K562 (cell line): ENCODE data around the gene KLHDC10. TPM values are rescaled to one million over a fixed set of nuclear protein-coding genes. Genes with fewer than 3 reads are reported as not detected.

Experiments used
- ARID4B ChIP-seq: sonication (generic); formaldehyde crosslinking; IDR thresholded peaks from 2 replicates; pipeline ENCODE4 v1.8.0; 2022; ENCODE audit warnings: mild to moderate bottlenecking, missing genetic modification reagents
- ATF2 ChIP-seq: sonication (generic); formaldehyde crosslinking; IDR thresholded peaks from 2 replicates; pipeline ENCODE4 v1.8.1; 2022; ENCODE audit warnings: missing genetic modification reagents
- CEBPZ ChIP-seq: fragments of 150-350 bp; IDR thresholded peaks from 2 replicates; pipeline ENCODE4 v1.6.1; 2014; ENCODE audit warnings: low read depth, mild to moderate bottlenecking, low read length, borderline replicate concordance
- CHD1 ChIP-seq: fragments of 200-600 bp; sonication (generic); IDR thresholded peaks from one replicate; pipeline ENCODE4 v1.6.1; 2012; ENCODE audit warnings: mild to moderate bottlenecking, moderate library complexity, low read length, inconsistent platforms
- ELK1 ChIP-seq: sonication (generic); formaldehyde crosslinking; IDR thresholded peaks from 2 replicates; pipeline ENCODE4 v1.8.1; 2022; ENCODE audit warnings: missing genetic modification reagents
- IFI16 ChIP-seq: fragments of 250-450 bp; sonication (Bioruptor Pico); IDR thresholded peaks from 2 replicates; pipeline ENCODE4 v2.1.2; 2022; ENCODE audit warnings: mild to moderate bottlenecking, inconsistent platforms
- MNT ChIP-seq, 2 experiments: fragments of 450-650 bp; conservative IDR thresholded peaks; 2 replicates each; pipeline ENCODE4 v1.6.1; 2017; ENCODE audit warnings: mild to moderate bottlenecking in 2 of 2, moderate library complexity in 2 of 2
- RBFOX2 ChIP-seq: fragments of 200-400 bp; formaldehyde crosslinking; IDR thresholded peaks from 2 replicates; pipeline ENCODE4 v1.6.1; 2017; ENCODE audit warnings: low read depth, mild to moderate bottlenecking, low read length, moderate library complexity
- SMAD2 ChIP-seq: fragments of 150-350 bp; IDR thresholded peaks from 2 replicates; pipeline ENCODE4 v1.6.1; 2014; ENCODE audit warnings: low read depth, mild to moderate bottlenecking, low read length
- TAL1 ChIP-seq: fragments of 450-650 bp; IDR thresholded peaks from 2 replicates; pipeline ENCODE4 v1.6.1; 2016; ENCODE audit warnings: mild to moderate bottlenecking
- TBP ChIP-seq: optimal IDR thresholded peaks from 2 replicates; pipeline ENCODE3; 2011; ENCODE audit warnings: low read depth, low read length, improper control_type of control experiment
- TEAD2 ChIP-seq: fragments of 450-650 bp; IDR thresholded peaks from 2 replicates; pipeline ENCODE4 v1.6.1; 2016; ENCODE audit warnings: missing genetic modification characterization, control low read depth, missing compliant biosample characterization
- XRCC5 ChIP-seq: fragments of 200-400 bp; formaldehyde crosslinking; IDR thresholded peaks from 2 replicates; pipeline ENCODE4 v1.6.1; 2017; ENCODE audit warnings: low read depth, mild to moderate bottlenecking, low read length
- ZNF431 ChIP-seq: sonication (generic); formaldehyde crosslinking; IDR thresholded peaks from 2 replicates; pipeline ENCODE4 v1.8.0; 2022; ENCODE audit warnings: mild to moderate bottlenecking, missing genetic modification reagents
- ZSCAN32 ChIP-seq: fragments of 450-650 bp; formaldehyde crosslinking; IDR thresholded peaks from 2 replicates; pipeline ENCODE4 v1.4.0; 2020; ENCODE audit warnings: mild to moderate bottlenecking, moderate library complexity
- polyA plus RNA-seq, 8 experiments: library from polyadenylated mRNA; depleted of rRNA in 4 of 8; stranded (reverse) in 5 of 8; unstranded in 3 of 8; fragments of >200 nt; fragmentation: Nextera tagmentation in 2 of 8; fragmentation: Illumina TruSeq in 1 of 8; extraction: Ambion mirVana in 2 of 8; extraction: Trizol in 1 of 8; gene quantifications; 2 replicates each; pipeline versions ENCODE4 v1.2.1 to v1.2.3, GENCODE V29; 2011 to 2014; ENCODE audit warnings: inconsistent platforms in 1 of 8, missing spikeins in 1 of 8
- total RNA-seq, 7 experiments: library from RNA; depleted of rRNA in 6 of 7; stranded (reverse); fragments of >200 nt in 6 of 7; fragmentation: Illumina TruSeq in 2 of 7; extraction: Trizol in 2 of 7; gene quantifications; 2 replicates each; pipeline versions ENCODE4 v1.2.1 to v1.2.3, GENCODE V29; 2011 to 2021; ENCODE audit warnings: low replicate concordance in 1 of 7

KLHDC10 gene
- total and polyA plus RNA-seq, 9 of the 15 experiments (the other 6 are each of a cell fraction or from before 2014, with no cell fraction given) = 9.8 to 80.5 (median 31.4) TPM

GRCh38 chr7:130069978-130070860, at the start of gene KLHDC10 (continued):
- TF ChIP-seq CEBPZ (peak; percentile 73; the same call in 1 of the 2 replicates), TEAD2 (no peak), XRCC5 (peak; percentile 100), ATF2 (CRISPR knock-in tag) (no peak), ELK1 (CRISPR knock-in tag) (no peak), TBP (peak; percentile 44), MNT (conservative IDR thresholded peaks at IDR 0.05) (peak; percentile 85 to 93), SMAD2 (no peak), ZNF431 (CRISPR knock-in tag) (no peak), ARID4B (CRISPR knock-in tag) (peak; percentile 90), RBFOX2 (peak; percentile 82), ZSCAN32 (no peak), CHD1 (peak; percentile 7), IFI16 (CRISPR knock-in tag) (no peak), TAL1 (no peak)
